ENCODE data around the gene CLEC17A. TPM values are rescaled to one million over a fixed set of nuclear protein-coding genes. Genes with fewer than 3 reads are reported as not detected.
A peak's percentile ranks its signal among the peaks of the same experiment; 100 is the strongest.
"Not testable (repeated sequence)": the region's sequence is repeated elsewhere in the genome, so short reads cannot be mapped to it uniquely, and the experiment has no call there.

The CLEC17A gene
- total RNA-seq, 2 experiments from 2014 or later, result 27.4 to 51.1 TPM

- intact Hi-C loops (cut with micrococcal nuclease; ENCODE audit: unreplicated experiment), result loop anchor here (5.0 kb wide), 1 partner anchor 44 kb away; no protein-coding TSS in a partner anchor
- H3K9me2 ChIP-seq (ENCODE audit: insufficient read depth, low read length); BruUV-seq (replicated peaks); CTCF ChIA-PET (ENCODE audit: unreplicated experiment); H4K20me1 ChIP-seq (ENCODE audit: insufficient read depth, low read length); H2AFZ ChIP-seq (ENCODE audit: low read length); H3K4me3 ChIP-seq (ENCODE audit: low read depth, low read length, poor library complexity, severe bottlenecking); H3K9me3 ChIP-seq (ENCODE audit: low read length): not testable (repeated sequence)
- Histone ChIP-seq H3K36me3 (ENCODE audit: insufficient read depth, low read length) (peaks cover 22% of the 10 kb centered on the region), H3K27ac (ENCODE audit: low read depth, low read length, poor library complexity, severe bottlenecking) (peak overlapping the region; percentile 33), H3K79me2 (ENCODE audit: insufficient read depth, low read depth, low read length) (peaks cover 15% of the 10 kb centered on the region; the same call in 1 of the 2 replicates), H3K4me1 (ENCODE audit: insufficient read depth, low read length, poor library complexity, severe bottlenecking) (peaks cover 26% of the 10 kb centered on the region), H3K4me2 (ENCODE audit: low read length) (peak overlapping the region; percentile 31)
- peak; percentile 70 for TF ChIP-seq CTCF (conservative IDR thresholded peaks at IDR 0.05; ENCODE audit: low read length)
- DNase-seq (ENCODE audit: low spot score), result peak; percentile 84
- POLR2A ChIA-PET, result interaction anchor here (0.5 to 0.6 kb wide), 3 partner anchors 10 to 530 kb away, joined by 3 to 4 read pairs (median 3); no protein-coding TSS in a partner anchor
These were observed 31.5 kb upstream of the CLEC17A start for GRCh38 chr19:14551134-14552005.

- POLR2A ChIA-PET, result interaction anchor here (0.6 kb wide), 1 partner anchor 10 kb away, joined by 3 read pairs; no protein-coding TSS in a partner anchor
- H4K20me1 ChIP-seq (ENCODE audit: insufficient read depth, low read length); H3K9me3 ChIP-seq (ENCODE audit: low read length); CTCF ChIA-PET (ENCODE audit: unreplicated experiment); H2AFZ ChIP-seq (ENCODE audit: low read length); H3K9me2 ChIP-seq (ENCODE audit: insufficient read depth, low read length); H3K4me3 ChIP-seq (ENCODE audit: low read depth, low read length, poor library complexity, severe bottlenecking); BruUV-seq (replicated peaks); H3K79me2 ChIP-seq (ENCODE audit: insufficient read depth, low read depth, low read length); DNase-seq (ENCODE audit: low spot score); H3K4me2 ChIP-seq (ENCODE audit: low read length): not testable (repeated sequence)
- intact Hi-C loops (cut with micrococcal nuclease; ENCODE audit: unreplicated experiment), result loop anchor here (5.0 kb wide), 1 partner anchor 45 kb away; no protein-coding TSS in a partner anchor
- peak overlapping the region; percentile 33 for H3K27ac ChIP-seq (ENCODE audit: low read depth, low read length, poor library complexity, severe bottlenecking)
- H3K36me3 ChIP-seq (ENCODE audit: insufficient read depth, low read length), result peaks cover 22% of the 10 kb centered on the region
- H3K4me1 ChIP-seq (ENCODE audit: insufficient read depth, low read length, poor library complexity, severe bottlenecking), result peaks cover 32% of the 10 kb centered on the region
These were observed 30.9 kb upstream of the CLEC17A start for GRCh38 chr19:14552006-14552360.

GRCh38 chr19:14553042-14553938, 29.6 kb upstream of the CLEC17A start:
- Histone ChIP-seq H3K27ac (ENCODE audit: low read depth, low read length, poor library complexity, severe bottlenecking) (no peak overlapping the region), H3K36me3 (ENCODE audit: insufficient read depth, low read length) (peaks cover 20% of the 10 kb centered on the region), H3K79me2 (ENCODE audit: insufficient read depth, low read depth, low read length) (0 out of 2 replicates have a peak, but pooled peaks cover 3% of the 10 kb centered on the region), H3K4me1 (ENCODE audit: insufficient read depth, low read length, poor library complexity, severe bottlenecking) (peaks cover 34% of the 10 kb centered on the region), H3K9me2 (ENCODE audit: insufficient read depth, low read length) (no peaks in the 10 kb centered on the region), H3K9me3 (ENCODE audit: low read length) (no peaks in the 10 kb centered on the region), H3K4me2 (ENCODE audit: low read length) (no peak overlapping the region), H3K4me3 (ENCODE audit: low read depth, low read length, poor library complexity, severe bottlenecking) (no peak overlapping the region), H4K20me1 (ENCODE audit: insufficient read depth, low read length) (no peaks in the 10 kb centered on the region), H2AFZ (ENCODE audit: low read length) (no peak overlapping the region)
- CTCF ChIA-PET (ENCODE audit: unreplicated experiment), result no interaction called here
- intact Hi-C loops (cut with micrococcal nuclease; ENCODE audit: unreplicated experiment), result loop anchor here (5.0 kb wide), 1 partner anchor 46 kb away; no protein-coding TSS in a partner anchor
- DNase-seq (ENCODE audit: low spot score), result no peak
- POLR2A ChIA-PET, result no interaction called here
- TF ChIP-seq CTCF (conservative IDR thresholded peaks at IDR 0.05; ENCODE audit: low read length) (no peak), EZH2phosphoT487 (IDR thresholded peaks at IDR 0.05; ENCODE audit: borderline replicate concordance, low read depth, low read length) (no peak)
- no TSS peak for BruUV-seq (replicated peaks)

Measured in OCI-LY7 (cell line).